SJSA1 (cell line): ENCODE results near the gene FHOD3. TPM values are rescaled to one million over a fixed set of nuclear protein-coding genes. Genes with fewer than 3 reads are reported as not detected.
"Not testable (repeated sequence)": the region's sequence is repeated elsewhere in the genome, so short reads cannot be mapped to it uniquely, and the experiment has no call there.

Source experiments
- DNase-seq, 2 experiments: peaks; one replicate each; pipeline ENCODE4 v3.0.0-alpha.2; 2015 to 2020; ENCODE audit warnings: low spot score in 2 of 2, low read depth in 1 of 2
- H3K27ac ChIP-seq: fragments of 250-450 bp; sonication (Bioruptor Pico); 2 replicates; pipeline ENCODE4 v1.5.1; 2020; ENCODE audit warnings: mild to moderate bottlenecking, moderate library complexity
- H3K27me3 ChIP-seq: fragments of 250-450 bp; sonication (Bioruptor Pico); replicated peaks from 2 replicates; pipeline ENCODE4 v1.5.1; 2020; ENCODE audit warnings: mild to moderate bottlenecking, moderate library complexity
- H3K36me3 ChIP-seq: fragments of 250-450 bp; sonication (Bioruptor Pico); 2 replicates; pipeline ENCODE4 v1.5.1; 2020; ENCODE audit warnings: mild to moderate bottlenecking
- H3K4me1 ChIP-seq: fragments of 250-450 bp; sonication (Bioruptor Pico); replicated peaks from 2 replicates; pipeline ENCODE4 v1.6.1; 2021; ENCODE audit warnings: mild to moderate bottlenecking
- H3K4me3 ChIP-seq: fragments of 250-450 bp; sonication (Bioruptor Pico); 2 replicates; pipeline ENCODE4 v1.5.1; 2020; ENCODE audit warnings: mild to moderate bottlenecking
- H3K9me3 ChIP-seq: fragments of 250-450 bp; sonication (Bioruptor Pico); replicated peaks from 2 replicates; pipeline ENCODE4 v1.5.1; 2020; ENCODE audit warnings: mild to moderate bottlenecking
- total RNA-seq: library from RNA; depleted of rRNA; stranded (reverse); fragments of >200 nt; shearing (Covaris generic); gene quantifications from 2 replicates; pipeline ENCODE4 v1.2.3, GENCODE V29; 2014

FHOD3 gene
- total RNA-seq, 1 experiment from 2014 or later: 0.53 TPM

DNA sequence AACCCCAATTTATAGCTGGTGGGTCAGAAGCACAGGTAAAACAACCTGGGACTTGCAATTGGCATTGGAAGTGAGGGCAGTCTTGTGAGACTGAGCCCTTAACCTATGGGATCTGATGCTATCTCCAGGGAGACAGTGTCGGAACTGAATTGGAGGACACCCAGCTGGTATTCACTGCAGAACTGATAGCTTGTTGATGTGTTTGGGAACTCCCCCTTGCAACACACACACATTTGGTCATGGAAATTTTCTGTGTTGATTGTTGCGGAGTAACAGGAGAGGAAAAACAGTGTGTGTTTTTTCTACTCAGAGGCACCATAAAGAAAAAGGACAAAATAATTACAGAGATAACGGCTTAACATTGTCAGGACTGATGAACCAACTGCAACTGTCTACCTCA, 515.2 kb downstream of the FHOD3 start:
- Histone ChIP-seq H3K9me3 (no peaks in the 10 kb centered on the region), H3K4me1 (peaks cover 5% of the 10 kb centered on the region; the same call in 1 of the 2 replicates), H3K27ac (no peak overlapping the region), H3K27me3 (no peaks in the 10 kb centered on the region), H3K36me3 (peaks cover 77% of the 10 kb centered on the region), H3K4me3 (no peak overlapping the region)
- DNase-seq: no peak

DNA sequence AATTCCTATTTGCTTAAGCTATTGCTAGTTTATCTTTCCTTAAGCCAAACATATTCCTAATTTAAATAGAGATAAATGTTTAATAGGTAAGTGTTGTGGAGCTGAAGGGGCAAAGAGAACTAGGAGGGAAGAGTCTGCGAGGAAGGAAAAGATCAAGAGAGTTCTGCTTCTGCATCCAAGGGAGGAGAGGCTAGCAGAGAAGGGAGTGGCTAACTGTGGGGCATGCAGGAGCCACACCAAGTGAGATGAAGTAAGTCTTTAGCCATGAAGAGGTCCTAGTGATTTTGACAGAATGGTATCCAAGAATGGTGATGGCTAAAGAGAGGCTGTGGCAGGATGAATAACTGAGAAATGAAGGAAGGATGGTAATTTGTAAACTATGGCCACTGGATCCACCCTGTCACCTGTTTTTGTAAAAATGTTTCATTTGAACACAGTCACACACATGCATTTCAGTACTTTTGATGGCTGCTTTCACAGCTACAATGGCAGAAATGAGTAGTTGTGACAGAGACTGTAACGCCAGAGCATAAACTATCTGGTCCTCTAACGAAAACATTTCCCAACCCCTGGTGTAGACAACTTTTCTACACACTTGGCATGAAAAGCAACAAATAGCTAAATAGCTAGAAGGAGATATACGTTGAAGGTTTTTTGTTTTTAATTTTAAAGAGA, 515.7 kb downstream of the FHOD3 start:
- Histone ChIP-seq H3K4me3 (no peak overlapping the region), H3K27me3 (no peaks in the 10 kb centered on the region), H3K9me3 (no peaks in the 10 kb centered on the region), H3K4me1 (peaks cover 5% of the 10 kb centered on the region; the same call in 1 of the 2 replicates), H3K36me3 (peaks cover 77% of the 10 kb centered on the region), H3K27ac (no peak overlapping the region)
- DNase-seq: no peak

DNA sequence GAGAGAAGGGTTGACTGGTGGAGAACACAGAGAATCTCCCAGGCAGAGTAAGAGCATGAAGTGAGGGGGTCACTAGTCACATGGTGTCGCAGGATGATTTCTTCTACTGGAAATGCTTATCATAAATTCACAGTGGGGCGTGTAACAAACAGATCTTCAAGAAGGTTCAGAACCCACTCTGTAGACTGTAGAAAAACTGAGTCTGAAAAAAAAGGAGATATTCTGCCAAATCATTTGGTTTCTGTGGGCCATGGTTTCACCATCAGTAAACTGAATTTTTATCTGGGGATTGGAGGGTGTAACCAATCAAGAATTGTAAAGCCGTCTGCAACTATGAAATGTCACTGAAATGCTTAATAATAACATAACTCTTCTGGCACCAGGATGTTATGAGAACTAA, 516.3 kb downstream of the FHOD3 start:
- no peak for DNase-seq
- Histone ChIP-seq H3K4me3 (no peak overlapping the region), H3K4me1 (peaks cover 2% of the 10 kb centered on the region; the same call in 1 of the 2 replicates), H3K36me3 (peaks cover 79% of the 10 kb centered on the region), H3K9me3 (no peaks in the 10 kb centered on the region), H3K27me3 (no peaks in the 10 kb centered on the region), H3K27ac (no peak overlapping the region)

DNA sequence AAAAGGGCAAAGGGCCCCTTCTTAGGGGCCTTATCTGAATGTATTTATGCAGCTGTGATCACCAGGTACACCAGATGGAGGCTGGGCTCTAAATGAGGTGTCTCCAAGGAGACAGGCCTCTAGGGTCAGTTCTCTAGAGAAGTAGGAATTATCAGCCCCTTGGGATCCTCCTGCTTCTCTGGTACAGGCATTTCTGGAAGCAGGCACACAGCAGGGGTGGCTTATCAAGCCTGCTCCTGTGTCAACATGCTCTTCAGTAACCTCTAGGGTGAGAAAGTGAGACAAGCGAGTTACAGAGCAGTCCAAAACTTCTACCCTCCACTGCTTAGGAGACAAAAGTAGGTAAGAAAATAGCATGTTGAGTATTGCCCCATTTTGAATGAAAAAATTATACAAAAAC, 517.5 kb downstream of the FHOD3 start:
- H3K27ac ChIP-seq: no peak overlapping the region
- no peaks in the 10 kb centered on the region for H3K4me1 ChIP-seq
- no peak overlapping the region for H3K4me3 ChIP-seq
- no peak for DNase-seq
- H3K9me3 ChIP-seq: no peaks in the 10 kb centered on the region
- H3K36me3 ChIP-seq: peaks cover 85% of the 10 kb centered on the region
- no peaks in the 10 kb centered on the region for H3K27me3 ChIP-seq

DNA sequence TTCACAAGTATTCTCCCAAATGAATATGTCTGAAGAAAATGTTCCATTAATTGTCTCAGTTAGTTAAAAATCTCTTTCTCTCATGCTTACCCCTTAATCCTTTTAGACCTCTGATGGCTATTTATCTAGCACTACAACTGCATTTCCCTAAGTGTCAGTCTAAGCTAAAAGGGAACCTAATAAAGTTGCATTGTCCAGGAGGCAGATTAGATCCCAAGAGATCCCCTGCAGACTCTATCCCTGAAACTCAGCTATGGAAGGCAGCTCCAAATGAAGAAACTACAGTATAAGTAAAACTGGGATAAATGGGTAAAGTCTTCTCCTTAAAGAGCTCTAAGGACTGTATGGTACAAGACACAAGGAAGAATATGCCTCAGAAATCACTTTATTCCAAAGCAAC, 518.6 kb downstream of the FHOD3 start:
- peaks cover 91% of the 10 kb centered on the region for H3K36me3 ChIP-seq
- not testable (repeated sequence) for H3K27me3 ChIP-seq, H3K27ac ChIP-seq, DNase-seq, H3K4me3 ChIP-seq, H3K4me1 ChIP-seq, H3K9me3 ChIP-seq

DNA sequence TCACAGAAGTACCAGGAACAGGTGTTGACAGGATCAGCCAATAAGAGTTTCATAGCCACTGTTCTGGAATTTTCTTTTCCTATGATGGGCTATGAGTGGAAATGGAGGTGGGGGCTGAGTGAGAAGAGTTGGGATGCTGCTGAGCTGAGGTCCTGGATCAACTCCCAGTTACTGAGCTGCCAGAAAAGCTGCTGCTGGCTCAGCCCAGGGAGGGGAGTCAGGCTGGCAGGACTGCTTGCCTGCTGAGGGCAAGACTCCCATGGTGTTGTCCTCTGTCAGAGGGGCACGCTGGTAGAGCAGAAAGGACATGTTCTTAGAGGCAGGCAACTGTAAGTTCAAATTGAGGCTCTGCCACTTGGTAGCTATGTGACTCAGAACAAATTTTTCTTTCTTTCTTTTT, 519.5 kb downstream of the FHOD3 start:
- Histone ChIP-seq H3K4me1 (no peaks in the 10 kb centered on the region), H3K9me3 (no peaks in the 10 kb centered on the region), H3K36me3 (peaks cover 90% of the 10 kb centered on the region), H3K27ac (no peak overlapping the region), H3K4me3 (no peak overlapping the region), H3K27me3 (no peaks in the 10 kb centered on the region)
- no peak for DNase-seq

DNA sequence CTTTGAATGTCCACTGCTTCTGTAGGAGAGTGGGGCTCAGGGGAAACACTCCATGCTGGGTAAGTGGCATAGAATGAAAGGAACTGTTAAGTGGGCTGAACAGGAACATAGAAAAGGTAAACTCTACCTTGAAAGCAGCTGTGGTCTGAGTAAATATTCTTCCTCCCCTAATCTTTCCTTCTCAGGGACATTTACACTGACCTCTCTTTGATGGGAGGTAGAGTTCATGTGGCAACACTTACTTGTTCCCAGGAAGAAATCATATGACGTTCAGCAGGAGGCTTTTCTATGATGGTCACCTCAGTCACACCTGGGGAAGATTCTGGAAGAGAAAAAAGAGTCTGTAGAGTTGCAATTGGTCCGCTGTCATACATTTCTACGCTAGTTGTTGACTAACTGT, 521.1 kb downstream of the FHOD3 start:
- no peaks in the 10 kb centered on the region for H3K4me1 ChIP-seq
- H3K27me3 ChIP-seq: no peaks in the 10 kb centered on the region
- H3K9me3 ChIP-seq: no peaks in the 10 kb centered on the region
- no peak overlapping the region for H3K4me3 ChIP-seq
- no peak for DNase-seq
- H3K36me3 ChIP-seq: peaks cover 88% of the 10 kb centered on the region
- H3K27ac ChIP-seq: no peak overlapping the region

DNA sequence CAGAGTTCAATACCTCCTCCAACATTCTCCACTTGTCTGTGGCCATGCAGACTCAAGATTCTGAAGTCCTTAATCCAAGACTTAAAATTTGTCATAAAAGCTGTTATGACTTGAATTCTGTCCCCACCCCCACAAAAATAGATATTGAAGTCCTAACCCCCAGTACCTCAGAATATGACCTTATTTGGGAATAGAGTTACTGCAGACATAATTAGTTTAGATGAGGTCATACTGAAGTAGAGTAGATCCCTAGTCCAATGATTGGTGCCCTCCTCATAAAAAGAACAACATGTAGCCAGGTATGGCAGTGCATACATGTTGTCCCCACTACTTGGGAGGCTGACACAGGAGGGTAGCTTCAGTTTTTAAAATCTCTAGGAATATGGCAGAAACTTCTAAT, 522.1 kb downstream of the FHOD3 start:
- Histone ChIP-seq H3K27ac (no peak overlapping the region), H3K9me3 (no peaks in the 10 kb centered on the region), H3K36me3 (peaks cover 90% of the 10 kb centered on the region), H3K27me3 (no peaks in the 10 kb centered on the region), H3K4me1 (no peaks in the 10 kb centered on the region), H3K4me3 (no peak overlapping the region)
- DNase-seq: no peak

DNA sequence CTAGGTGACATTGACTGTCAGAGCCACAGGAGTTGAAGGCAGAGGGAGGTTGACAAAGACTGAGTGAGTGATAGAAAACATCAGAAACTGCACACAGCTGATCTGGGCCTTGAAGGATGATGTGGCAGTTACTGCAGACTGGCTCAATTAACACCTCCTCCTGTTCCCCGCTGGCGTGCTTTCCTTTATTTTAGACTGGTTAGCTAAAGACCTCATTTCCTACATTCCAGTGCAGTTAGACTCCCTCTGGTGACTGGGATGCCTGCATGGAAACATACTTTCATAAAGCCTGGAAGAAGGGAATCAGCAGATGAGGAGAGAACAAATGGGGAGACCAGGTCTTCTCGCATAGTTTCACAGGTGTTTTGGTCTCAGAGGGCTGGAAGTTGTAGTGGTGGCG, 524.2 kb downstream of the FHOD3 start:
- no peak overlapping the region for H3K4me3 ChIP-seq
- no peaks in the 10 kb centered on the region for H3K9me3 ChIP-seq
- no peaks in the 10 kb centered on the region for H3K4me1 ChIP-seq
- H3K27ac ChIP-seq: no peak overlapping the region
- no peaks in the 10 kb centered on the region for H3K27me3 ChIP-seq
- DNase-seq: no peak
- peaks cover 84% of the 10 kb centered on the region for H3K36me3 ChIP-seq

DNA sequence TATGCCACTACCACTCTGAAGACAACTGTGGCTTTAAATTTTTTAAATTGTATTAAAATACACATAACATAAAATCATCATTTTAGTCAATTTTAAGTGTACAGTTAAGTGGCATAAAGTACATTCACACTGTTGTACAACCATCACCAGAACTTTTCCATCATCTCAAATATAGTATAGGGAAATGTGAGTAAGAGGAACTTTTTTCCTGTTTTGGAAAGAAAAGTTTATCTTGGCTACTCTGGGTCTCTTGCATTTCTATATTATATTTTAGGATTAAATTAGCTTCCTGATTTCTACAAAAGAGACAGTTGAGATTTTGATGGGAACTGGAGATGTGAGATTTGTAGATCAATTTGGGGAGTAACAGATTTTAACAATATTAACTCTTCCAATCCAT, 528.0 kb downstream of the FHOD3 start:
- Histone ChIP-seq H3K36me3 (peaks cover 60% of the 10 kb centered on the region), H3K4me3 (no peak overlapping the region), H3K27ac (no peak overlapping the region), H3K4me1 (peaks cover 16% of the 10 kb centered on the region), H3K27me3 (no peaks in the 10 kb centered on the region), H3K9me3 (no peaks in the 10 kb centered on the region)
- DNase-seq: no peak

DNA sequence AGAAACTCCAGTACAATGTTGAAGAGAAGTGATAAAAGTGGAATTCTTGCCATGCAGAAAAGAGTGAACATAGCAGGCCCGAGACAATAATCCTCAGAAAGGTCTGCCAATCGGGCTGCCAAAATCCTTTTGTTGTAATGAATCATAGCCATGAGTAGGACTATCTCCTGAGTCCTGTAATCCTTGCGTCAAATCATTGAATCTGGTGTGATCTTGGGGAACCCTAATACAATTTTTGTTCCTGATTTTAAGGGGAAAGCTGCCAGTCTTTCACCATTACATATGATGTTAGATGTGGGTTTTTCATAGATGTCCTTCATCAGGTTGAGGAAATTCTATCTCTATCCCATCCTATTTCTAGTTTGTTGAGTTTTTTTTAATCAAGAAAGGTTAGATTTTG, 529.0 kb downstream of the FHOD3 start:
- no peak for DNase-seq
- H3K36me3 ChIP-seq: peaks cover 51% of the 10 kb centered on the region
- no peaks in the 10 kb centered on the region for H3K9me3 ChIP-seq
- no peak overlapping the region for H3K27ac ChIP-seq
- peaks cover 18% of the 10 kb centered on the region for H3K4me1 ChIP-seq
- no peak overlapping the region for H3K4me3 ChIP-seq
- H3K27me3 ChIP-seq: no peaks in the 10 kb centered on the region

DNA sequence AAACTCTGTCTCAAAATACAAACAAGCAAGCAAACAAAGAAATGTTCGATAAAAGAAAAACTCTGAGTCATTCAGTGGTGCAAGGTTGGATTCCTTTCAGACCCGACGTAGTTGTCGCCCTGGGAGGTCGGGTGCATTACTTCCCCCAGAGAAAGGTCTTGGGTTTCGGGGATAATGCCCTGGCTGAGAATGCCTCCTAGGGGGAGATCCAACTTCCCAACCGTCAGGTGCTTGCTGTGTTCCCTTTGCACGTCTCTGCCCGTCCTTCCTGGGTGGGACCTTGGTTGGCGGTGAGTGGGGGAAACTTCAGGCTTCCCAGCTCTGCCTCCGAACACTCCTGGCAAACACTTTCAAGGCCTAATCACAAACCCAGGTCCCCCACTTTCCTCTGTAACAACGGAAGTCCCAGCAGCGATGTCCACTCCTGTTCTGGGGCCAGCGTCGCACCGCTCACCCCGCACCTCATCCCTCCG, 530.7 kb downstream of the FHOD3 start:
- no peaks in the 10 kb centered on the region for H3K27me3 ChIP-seq
- peak; percentile 81 to 84 for DNase-seq
- H3K36me3 ChIP-seq: peaks cover 35% of the 10 kb centered on the region
- peak overlapping the region; percentile 92 for H3K27ac ChIP-seq
- peaks cover 18% of the 10 kb centered on the region for H3K4me1 ChIP-seq
- no peaks in the 10 kb centered on the region for H3K9me3 ChIP-seq
- peak overlapping the region; percentile 70 for H3K4me3 ChIP-seq

DNA sequence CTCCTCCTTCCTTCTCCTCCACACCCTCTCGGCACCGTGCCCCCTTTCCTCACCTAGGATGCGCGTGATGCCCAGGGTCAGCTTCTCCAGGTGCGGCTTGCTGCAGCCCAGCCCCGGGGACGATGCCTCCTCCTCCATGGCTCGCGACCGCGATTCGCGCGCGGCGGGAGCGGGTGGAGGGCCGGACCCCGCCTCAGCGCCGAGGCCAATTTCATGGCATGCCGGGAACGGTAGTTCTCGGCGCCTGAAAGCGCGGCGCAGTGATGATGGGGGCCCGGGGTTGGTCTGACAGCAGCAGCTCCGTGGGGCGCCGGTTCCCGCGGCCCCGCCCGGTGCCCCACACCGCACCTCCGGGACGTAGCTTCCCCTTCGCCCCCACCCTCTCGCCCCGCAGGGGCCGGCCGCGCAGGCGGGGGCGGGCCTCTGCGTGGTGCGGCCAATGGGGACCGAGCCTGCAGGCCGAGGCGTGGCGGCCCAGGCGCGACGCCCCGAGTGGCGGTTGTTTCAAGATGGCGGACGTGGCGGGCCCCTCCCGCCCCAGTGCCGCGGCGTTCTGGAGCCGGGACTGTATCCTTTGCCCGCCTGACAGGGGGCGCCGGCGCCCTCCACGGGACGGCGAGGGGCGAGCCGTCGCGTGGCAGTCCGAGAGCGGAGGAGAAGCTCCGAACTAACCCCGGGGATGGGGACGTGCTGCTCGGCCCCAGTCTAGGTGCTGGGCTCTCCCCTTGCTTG, 531.3 kb downstream of the FHOD3 start, which contains the start of the genes KIAA1328 and TPGS2:
Gene KIAA1328 (plus strand): TSS at position 498 of the 732 bp plus-strand sequence. CDS start 12 bp downstream, at position 510.
Gene TPGS2 (minus strand): TSS at position 373 of the 732 bp plus-strand sequence. CDS start 235 bp downstream, at position 138.
- Histone ChIP-seq H3K36me3 (peaks cover 31% of the 10 kb centered on the region), H3K27ac (peak within 1 kb of the TSS; percentile 92), H3K27me3 (no peaks in the 10 kb centered on the region), H3K9me3 (no peaks in the 10 kb centered on the region), H3K4me1 (peaks cover 18% of the 10 kb centered on the region), H3K4me3 (peak within 1 kb of the TSS; percentile 70)
- DNase-seq: peak; percentile 87 to 94
